Dendritic cell treated with granulocyte-macrophage colony-stimulating factor and Interleukin-4, amounts not matched to agents 40 ng/mL and 50 ng/mL, for 4 days (primary cell): ENCODE data around the gene SPP1.

Experiments
- H3K27ac Mint-ChIP-seq: one replicate; pipeline ENCODE4 v1.8.0; 2022; ENCODE audit warnings: mild to moderate bottlenecking, mixed read lengths
- H3K27me3 Mint-ChIP-seq: one replicate; pipeline ENCODE4 v1.8.0; 2022; ENCODE audit warnings: mild to moderate bottlenecking, mixed read lengths
- H3K36me3 Mint-ChIP-seq: one replicate; pipeline ENCODE4 v1.8.0; 2022; ENCODE audit warnings: low read depth, mixed read lengths
- H3K4me1 Mint-ChIP-seq: one replicate; pipeline ENCODE4 v1.8.0; 2022; ENCODE audit warnings: low read depth, mixed read lengths
- H3K4me3 Mint-ChIP-seq: one replicate; pipeline ENCODE4 v1.8.0; 2022; ENCODE audit warnings: mild to moderate bottlenecking, moderate library complexity, mixed read lengths
- H3K9me3 Mint-ChIP-seq: one replicate; pipeline ENCODE4 v1.8.0; 2022; ENCODE audit warnings: mixed read lengths
- intact Hi-C: fragments of 100-400 bp; cut with micrococcal nuclease; formaldehyde crosslinking; loops from one replicate; pipeline ENCODE4 v1.15.0; 2022

SPP1 gene

DNA sequence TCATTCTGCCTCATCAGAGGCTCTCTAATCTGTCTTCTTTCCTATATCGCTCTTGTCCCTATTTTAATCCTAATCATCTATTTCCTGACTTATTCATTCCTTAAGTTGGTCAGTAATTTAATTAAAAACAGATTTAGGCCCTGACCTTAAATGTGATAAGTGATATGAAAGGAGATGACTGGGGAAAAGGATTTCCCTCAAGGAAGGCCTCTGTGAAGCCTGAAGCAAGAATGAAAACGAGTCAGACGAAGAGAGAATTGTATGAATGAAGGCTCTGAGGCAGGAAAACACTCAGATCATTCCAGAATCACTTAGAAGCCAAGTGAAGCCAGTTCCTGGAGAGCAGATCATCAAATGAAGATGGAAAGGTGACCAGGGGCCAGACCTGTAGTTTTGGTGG is 54.0 kb downstream of the SPP1 start:
- intact Hi-C loops = loop anchor here (10.0 kb wide), 1 partner anchor 295 kb away; no protein-coding TSS in a partner anchor
- Mint-ChIP-seq H3K4me1 (peaks cover 39% of the 10 kb centered on the region), H3K36me3 (peaks cover 77% of the 10 kb centered on the region), H3K27me3 (no peaks in the 10 kb centered on the region), H3K4me3 (no peak overlapping the region), H3K9me3 (peaks cover 25% of the 10 kb centered on the region), H3K27ac (peak overlapping the region; percentile 89)

DNA sequence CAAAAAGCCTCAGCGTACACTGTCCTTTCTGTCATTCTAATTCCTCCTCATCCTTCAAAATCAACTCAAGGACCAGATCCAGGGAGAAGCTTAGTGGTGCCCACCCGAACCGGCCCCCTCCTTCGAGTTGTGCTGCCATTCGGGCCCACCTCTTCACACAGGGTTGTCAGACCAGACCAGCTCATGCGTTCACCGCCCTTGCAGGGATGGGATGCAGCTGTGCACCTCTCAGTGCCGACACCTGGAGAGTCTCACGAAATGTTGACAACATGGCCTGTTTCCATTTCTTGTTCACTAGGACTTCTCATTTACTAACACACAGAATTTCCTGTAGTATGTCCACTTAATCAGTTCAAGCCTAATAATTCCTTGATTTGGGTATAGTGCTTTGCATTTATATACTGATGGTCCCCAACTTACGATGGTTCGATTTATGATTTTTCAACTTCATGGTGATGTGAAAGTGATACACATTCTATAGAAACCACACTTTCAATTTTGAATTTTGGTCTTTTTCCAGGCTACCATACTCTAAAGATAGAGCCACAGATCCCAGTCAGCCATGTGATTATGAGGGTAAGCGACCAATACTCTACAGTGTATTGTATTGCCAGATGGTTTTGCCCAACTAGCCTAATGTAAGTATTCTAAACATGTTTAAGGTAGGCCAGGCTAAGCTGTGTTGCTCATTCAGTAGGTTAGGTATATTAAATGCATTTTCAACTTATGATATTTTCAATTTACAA is 55.2 kb downstream of the SPP1 start:
- intact Hi-C loops = loop anchor here (10.0 kb wide), 1 partner anchor 484 kb away; no protein-coding TSS in a partner anchor
- no peaks in the 10 kb centered on the region for H3K27me3 Mint-ChIP-seq
- H3K9me3 Mint-ChIP-seq = peaks cover 20% of the 10 kb centered on the region
- peaks cover 66% of the 10 kb centered on the region for H3K36me3 Mint-ChIP-seq
- H3K27ac Mint-ChIP-seq = peak overlapping the region; percentile 89
- no peak overlapping the region for H3K4me3 Mint-ChIP-seq
- peaks cover 47% of the 10 kb centered on the region for H3K4me1 Mint-ChIP-seq
